NCI-H524 treated with DMSO at 0.1 percent for 48 hours (cell line): ENCODE results near the gene CAMTA2.

ENCODE experiments used
- DNase-seq: peaks from one replicate; lab custom pipeline; 2025; lab: John Stamatoyannopoulos, UW

CAMTA2 gene

DNA sequence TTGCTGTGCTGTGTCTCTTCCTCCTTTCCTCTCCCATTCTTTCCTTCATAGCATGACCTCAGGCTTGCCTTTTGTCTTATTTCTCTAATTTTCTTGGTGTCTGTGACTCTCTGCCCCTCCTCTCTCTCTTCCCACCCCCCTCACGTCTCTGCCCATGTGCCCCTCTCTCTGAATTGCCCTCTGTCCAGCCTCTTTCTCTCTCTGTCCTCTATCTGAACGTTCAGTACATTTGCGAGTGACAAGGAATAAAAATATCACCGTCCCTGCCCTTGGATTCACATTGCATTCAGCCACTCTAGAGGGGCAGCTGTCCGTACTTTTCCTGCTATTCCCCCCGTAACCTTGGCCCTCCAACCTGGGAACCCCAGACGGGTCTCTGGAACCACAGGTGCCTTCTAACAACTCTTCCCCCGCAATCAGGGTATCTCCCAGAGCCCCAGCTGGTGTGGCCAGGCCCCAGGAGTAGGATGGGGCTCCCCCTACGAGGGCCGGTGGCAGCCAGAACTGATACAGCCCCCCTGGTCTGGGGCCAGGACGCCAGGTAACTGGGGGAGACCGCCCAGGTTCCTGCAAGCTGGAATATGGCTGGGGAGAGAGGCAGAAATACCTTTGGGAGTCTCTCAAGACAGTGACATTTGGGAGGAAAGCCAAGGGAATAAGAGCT, 12.1 kb upstream of the CAMTA2 start:
- DNase-seq: no peak

DNA sequence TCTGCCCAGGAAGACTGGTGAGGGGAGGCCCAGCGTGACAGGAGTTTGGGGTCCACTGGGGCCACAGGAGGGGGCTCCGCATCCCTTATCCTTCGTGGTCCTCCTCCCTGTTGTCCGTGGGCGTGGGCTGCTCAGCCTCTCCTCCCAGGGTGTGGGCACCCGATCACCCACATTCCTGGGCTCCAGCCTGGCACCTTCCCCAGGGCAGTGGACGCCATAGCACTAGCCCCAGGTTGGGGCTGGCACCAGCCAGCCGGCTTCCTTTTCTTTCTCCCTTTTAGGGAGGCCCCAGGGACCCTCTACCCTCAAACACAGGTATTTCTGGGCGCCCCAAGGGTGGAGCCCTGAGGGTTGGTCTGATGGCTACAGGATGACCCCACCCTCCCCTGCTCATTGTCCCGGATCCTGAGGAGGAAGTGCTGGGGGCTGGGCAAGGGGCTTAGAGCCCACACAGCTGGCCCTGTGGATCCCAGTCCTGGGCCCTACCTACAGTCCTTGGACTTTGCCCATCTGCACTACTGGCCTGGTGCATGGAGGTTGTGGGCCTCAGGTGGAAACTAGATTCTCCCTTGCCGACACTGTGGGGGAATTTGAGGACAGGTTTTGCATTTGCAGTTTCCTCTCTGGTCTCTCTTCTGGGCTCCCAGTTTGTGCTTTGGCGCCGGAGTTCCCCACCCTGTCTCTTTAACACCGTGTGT, 11.4 kb upstream of the CAMTA2 start:
- DNase-seq: no peak

DNA sequence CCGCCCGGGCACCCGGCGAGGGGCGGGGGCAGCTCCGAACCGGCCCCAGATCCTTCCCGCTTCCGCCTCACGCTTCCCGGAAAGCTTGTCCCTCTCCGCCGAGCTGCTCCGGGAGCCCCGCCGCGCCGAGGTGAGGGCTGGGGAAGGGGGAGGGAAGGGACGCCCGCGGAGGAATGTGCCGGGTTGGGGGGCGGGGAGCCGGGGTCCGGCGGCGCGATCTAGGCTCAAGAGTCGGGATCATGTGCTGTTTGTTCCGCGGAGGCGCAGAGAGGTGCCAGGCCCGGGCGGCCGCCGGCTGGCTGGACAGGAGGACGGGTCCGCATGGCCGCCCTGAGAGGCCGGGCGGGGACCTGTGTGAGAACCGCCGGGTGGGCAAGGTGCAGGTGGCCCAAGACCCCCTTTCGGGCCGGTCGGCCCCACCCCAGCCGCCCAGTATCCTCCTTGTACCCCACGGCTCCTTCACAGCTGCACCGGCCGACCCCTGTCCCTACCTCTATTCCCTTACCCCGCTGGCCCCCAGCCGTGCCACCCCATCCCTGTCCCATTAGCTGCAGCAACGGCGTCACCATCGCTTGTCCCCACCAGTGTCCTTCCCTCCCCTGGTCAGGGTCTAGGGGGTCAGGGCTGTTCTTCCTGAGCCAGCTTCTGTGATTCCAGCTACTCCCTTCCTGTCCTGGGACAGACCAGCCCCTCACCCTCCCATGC, 10.7 kb upstream of the CAMTA2 start:
- no peak for DNase-seq

DNA sequence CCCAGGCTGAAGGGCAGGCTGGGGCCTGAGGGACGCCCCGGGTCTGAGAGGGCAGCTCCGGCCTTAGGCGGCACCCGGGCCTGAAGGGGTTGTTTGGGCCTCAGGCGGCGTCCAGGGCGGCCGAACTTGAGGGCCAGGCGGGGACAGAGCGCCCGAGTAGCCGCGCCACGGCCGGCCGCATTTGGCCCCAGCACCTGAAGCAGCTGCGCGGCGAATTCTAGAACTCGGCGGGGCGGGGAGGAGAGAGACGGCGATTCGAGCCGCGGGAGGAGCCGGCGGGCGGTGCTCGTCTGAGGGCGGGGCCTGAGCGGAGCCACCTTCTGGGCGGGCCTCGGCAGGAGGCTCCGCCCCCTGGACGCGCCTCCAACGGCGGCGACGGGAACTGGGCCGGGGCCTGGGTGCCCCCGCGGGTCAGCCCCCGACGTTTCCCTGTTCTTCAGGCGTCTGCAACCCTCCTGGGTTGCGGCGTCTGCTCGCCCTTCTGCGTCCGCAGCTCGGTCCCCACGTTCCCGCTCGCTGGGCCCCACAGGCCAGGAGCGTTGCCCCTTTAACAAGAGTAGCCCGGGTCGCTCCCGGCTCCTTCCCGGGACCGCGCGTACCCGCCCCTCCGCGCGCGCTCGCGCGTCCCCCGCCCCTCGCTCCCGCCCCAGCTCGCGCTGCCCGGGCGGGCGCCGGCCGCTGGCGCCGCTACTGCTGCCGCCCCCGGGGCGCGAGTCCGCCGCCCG, 10.0 kb upstream of the CAMTA2 start, which contains the start of the genes INCA1 and KIF1C:
INCA1 (minus strand) TSS at position 221 of the 725 bp plus-strand sequence. CDS start 3,085 bp downstream, outside the sequence.
KIF1C (plus strand) TSS at position 649 of the 725 bp plus-strand sequence. CDS start 2,297 bp downstream, outside the sequence.
- DNase-seq: no peak

DNA sequence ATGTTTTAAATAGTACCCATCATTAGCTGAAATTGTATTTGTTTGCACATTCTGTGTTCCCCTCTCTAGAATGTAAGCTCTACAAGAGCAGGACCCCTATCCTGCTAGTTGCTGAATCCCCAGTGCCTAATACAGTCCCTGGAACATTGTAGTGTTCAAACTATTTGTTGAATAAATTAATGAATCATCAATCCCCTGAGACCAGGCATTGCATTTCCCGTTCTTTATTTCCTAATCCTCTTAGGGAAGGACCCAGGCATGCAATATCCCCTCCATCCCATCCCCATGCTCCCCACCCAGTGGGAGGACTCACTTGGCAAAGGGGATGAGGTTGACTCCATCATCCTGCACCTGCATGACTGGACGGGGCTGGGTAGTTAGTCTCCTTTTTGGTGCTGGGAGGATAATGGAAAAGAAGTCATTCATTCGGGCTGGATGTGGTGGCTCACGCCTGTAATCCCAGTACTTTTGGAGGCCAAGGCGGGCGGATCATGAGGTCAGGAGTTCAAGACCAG, 6.7 kb upstream of the CAMTA2 start:
- DNase-seq: no peak

DNA sequence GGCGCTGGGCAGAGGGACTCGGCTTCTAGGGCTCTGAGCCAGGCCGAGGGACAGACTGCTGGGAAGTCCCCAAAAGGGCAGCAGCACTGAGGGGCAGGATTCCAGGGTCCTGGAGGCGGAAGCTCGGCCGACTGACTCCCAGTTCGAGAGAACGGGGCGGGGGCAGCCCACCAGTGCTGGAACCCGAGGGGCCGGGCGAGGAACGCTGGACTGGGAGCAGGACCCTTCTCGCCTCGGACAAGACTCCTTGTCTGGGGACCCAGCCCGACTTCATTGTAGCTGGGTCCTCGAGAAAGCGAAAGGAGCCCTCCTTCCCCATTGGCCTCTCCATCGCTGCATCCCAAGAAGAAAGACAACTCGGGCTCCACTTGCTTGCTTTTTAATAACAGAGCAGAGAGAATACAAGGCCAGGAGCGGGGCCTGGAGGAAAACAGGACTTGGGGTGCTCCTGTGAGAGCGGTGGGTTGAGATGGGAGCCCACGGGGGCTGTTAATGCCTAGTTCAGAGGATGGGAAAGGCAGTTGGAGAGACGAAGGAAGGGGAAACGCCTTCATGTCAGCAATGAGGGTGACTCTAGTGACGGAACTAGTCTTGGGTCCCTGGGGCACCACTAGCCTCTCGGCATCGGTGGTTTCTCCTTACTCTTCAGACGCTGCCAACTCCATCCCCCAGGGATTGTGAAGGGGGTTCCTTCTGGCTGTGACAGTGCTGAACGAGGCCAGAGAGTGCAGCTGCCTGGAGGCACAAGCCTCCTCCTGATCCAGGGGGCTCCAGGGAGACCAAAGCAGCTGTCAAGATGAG, 492 bp upstream of the CAMTA2 start:
- DNase-seq: no peak

DNA sequence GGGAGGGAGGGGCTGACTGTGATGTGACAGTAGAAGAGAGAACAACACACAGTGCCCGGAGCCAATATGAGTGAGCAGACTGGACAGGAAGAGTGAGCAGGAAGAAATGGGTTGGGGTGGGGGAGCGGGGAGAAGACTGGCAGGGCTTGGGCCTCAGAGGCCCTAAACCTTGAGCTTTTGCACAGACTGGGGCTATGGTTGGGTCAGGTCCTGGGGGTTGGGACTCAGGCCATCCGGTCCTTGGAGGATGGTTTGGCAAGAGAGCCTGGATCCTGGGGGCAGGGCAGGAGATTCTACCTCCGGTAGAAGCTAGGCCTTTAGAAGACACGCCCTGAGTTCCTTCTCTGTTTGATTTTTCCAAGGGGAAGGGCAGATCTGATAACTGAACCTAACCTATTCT, 1.1 kb downstream of the CAMTA2 start:
- DNase-seq: no peak

DNA sequence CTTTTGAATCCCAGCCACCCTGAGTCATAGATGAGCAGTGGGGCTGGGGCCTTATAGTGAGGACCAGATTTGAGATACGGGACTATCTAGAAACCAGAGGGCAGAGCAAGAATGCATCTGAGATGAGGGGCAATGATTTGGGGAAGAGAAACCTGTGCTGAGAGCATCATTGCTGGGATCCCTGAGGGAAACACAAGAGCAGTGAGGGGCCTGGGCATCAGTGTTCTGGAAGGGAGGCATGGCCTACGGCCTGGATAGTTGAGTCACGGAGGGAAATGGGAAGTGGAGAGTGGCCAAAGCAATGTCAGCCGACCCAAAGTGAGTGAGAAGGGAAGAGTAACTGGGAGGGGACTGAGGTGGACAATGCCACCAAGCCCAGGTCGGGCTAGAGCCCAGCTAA, 5.2 kb downstream of the CAMTA2 start:
- no peak for DNase-seq

DNA sequence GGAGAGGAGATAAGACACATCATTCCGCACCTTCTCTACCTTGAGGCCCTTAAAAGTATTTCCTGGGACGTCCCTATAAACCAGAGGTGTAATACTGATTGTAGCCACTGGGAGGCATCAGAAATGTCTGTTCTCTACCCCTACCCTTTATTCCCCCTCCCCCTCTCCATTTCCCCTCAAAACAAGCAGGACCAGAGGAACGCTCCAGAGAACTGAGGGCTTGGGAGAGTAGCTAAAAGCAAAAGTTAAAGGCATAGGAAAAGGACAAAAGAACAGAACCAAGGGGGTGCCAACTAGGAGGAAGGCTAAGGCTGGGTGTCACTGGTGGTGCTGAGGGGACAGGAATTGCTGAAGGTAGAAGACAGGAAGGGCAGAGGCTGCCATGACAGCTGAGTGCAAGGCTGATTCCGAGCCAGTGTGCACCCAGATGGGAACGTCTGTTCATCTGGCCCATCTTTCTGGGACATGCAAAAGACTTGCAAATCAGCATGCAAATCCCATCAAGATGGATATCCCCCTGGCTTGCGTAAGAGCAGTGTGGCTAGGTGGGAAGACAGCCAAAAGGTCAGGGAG, 6.7 kb downstream of the CAMTA2 start:
- DNase-seq: no peak

DNA sequence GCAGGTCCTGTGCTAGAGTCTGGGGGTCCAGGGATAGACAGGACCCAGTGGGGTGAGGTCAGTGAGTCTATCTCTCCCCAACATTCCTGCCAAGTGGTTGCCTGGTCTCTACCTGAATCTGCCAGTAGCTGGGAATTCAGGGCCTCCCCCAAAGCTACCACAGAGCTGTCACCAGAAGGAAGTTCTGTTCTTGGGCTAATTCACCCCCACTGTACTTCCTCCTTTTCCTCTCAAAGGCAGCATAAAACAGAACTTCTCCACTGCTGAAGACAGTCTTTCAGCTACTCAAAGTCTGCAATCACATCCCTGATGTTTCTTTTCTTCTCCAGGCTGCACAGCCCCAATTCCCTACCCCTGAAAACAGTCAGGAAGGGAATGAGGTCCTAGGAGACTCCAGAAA, 8.7 kb downstream of the CAMTA2 start:
- DNase-seq: no peak

DNA sequence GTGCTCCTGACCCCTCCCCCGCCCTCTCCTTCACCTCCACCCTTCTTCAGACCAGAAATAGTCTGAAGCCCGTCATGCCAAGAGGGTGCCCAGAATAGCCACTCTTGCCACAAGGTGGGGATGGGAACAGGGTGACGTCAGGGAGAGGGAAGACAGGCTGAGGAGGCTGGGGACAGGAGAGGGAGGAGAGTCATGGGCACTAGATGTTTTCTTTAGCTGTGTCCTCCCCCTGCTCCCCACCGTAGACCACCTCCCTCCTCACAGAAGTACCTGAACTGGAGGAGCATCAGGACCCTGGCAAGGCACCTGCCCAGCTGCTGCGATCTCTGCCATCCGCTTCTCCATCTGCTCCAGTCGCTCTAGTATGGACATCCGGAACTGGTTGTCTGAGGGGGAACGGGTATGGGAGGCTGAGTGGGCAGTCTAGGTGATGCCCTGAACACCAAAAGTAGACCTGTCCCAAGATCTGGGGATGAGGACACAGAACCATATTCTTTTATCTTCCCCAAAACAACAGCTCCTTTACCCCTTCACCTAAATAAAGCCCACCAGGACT, 13.3 kb downstream of the CAMTA2 start:
- no peak for DNase-seq

DNA sequence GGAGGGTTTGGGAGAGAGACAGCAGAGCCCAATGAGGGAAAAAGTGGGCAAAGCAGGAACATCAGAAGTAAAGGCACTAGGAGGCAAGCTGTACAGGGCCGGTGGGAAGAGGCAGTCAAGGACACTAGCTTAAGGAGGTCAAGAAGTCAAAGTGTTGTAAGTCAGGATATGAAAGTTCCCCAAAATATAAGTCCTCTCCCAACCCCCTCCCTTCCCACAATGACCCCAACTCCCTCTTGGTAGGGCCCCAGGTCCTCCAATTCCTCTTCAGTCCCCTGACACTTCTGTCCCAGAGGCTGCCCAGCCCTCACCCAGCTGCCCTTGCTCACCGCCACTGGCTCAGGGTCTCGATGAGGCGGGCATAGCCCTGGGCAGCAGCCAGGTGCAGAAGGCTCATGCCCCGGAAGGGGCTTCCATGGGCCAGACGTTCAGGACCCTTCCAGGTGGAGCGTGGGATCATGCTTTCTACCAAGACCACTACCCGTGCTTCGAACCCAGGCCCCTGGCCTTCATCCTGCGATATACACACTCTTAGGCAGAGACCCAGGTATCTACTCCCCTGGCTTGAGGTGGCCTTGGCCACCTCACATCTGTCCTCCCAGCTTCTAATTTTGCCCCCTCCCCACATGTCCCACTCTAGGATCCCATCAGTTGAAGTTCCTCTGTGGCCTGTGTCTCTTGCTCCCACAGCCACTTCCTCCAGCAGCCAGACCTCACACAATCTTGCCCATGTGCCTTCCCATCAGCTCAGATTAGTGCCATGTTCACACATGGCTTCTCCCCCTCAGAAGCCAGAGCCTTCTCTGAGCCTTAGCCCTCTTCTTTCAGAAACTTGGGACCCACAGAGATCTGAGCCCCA, 14.0 kb downstream of the CAMTA2 start:
- DNase-seq: no peak

DNA sequence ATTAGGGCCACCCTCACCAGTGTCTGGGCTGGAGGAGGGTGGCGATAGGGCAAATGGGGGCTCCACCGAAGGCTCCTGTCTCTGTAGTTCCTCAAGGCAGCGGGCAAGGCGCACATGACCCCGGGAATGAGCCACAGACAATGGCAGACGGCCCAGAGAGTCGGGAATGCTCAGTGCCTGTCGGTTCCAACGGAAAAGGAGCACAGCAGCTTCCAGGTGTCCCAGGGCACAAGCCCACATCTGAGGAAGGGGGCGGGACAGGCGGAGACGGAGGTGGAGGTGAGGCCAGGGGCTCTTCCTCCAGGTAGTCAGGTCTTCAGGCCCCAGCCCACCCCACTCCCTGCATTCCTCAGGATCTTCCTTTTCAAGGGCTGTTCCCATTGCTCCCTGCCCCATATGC, 14.7 kb downstream of the CAMTA2 start:
- DNase-seq: no peak

DNA sequence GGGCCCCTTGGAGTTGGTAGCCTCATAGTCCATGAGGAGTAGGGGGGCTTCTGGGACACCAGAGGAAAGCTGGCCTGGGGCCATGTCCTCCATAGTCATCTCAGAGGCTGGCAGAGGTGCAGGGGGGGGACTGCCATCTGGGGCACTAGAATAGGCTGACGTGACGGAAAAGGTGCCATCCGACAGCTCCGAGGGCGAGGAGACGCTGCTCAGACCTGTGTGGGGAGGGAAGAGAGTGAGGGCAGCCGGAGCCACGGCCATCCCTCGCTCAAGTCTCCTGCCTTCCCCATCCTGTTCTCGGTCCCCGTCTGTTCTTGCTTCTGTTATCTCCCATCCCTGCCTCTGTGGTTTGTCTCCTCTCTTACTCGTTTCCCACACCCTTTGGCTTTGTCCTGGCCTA, 15.2 kb downstream of the CAMTA2 start:
- DNase-seq: no peak

DNA sequence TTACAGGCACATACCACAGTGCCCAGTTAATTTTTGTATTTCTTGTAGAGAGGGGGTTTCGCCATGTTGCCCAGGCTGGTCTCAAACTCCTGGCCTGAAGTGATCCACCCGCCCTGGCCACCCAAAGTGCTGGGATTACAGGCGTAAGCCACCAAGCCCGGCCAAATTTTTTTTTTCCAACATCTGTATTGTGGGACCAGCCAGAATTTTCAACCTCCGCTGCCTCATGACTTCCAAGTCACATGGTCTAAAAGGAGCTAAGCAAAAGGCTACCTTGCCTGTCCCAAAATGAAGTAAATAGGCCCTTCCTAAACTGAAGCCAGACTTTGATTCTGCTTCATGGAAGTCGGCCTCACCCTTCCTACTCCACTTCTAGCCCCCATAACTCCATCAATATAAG, 15.6 kb downstream of the CAMTA2 start:
- no peak for DNase-seq

DNA sequence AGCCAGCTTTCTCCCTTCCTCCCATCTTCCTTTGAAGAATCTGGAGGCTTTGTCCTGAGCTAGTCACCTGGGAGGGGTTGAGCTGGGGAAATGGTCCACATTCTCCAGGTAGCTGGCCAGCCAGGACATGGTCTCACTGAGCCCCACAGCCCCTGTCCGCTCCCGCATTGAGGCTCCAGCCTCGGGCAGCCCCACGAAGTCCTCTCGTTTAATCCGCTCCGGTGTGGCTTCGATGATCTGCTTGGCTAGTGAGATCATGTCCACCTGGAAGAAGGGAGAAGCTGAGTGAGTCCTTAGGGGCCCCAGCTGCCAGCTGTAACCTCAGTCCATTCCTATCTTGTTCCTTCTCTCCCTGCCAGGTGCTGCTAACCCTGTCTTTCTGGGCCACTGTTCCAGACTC, 17.2 kb downstream of the CAMTA2 start:
- no peak for DNase-seq

DNA sequence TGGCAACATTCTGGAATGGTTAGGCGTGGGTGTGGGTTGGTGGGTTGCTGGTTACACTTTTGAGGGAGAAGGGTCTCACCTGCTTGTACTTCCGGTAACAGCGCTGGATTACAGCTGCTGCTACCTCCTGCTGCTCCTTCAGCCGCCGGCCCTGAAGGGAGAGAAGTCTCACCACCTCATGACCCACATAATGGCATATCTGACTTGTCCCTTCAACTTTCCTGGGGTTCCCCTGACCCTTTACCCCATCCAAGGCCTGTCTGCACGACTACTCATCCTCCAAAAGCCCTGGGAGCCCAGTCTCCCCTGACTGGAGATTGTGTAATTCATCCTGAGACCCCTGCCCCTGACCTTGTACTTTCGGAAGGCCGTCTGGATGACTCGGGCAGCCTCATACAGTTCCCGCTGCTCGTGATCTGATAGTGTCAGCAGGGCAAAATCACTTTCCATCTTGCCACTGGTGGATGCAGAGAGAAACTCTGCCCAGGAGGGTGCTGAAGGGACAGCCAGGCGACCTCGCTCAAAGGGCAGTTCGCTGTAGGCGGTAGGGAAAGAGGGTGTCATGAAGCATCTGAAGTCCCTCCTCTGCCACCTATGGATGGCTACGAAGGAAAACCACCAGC, 17.8 kb downstream of the CAMTA2 start:
- no peak for DNase-seq

DNA sequence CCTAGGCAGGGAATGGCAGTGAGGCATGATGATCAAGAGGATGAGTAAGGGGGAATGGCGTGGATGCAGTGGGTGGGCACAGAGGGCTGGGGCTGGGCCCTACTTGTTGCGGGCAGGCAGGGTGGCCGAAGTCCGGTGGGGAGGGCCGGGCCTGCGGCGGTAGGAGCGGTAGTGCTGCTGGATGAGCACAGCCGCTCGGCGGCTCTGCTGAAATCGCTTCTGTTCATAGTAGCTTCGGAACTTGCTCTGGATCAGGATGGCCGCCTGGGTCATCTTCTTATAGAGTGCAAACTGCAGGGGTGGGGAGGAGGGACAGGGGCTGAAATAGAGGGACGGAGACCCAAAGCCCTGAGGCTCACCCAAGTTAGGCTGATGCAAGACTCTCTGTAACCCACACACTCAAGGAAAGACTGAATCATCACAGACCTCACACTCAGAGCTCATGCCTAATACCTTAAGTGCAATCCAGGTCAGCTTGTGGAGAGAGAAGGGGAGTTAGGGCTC, 18.4 kb downstream of the CAMTA2 start:
- no peak for DNase-seq

DNA sequence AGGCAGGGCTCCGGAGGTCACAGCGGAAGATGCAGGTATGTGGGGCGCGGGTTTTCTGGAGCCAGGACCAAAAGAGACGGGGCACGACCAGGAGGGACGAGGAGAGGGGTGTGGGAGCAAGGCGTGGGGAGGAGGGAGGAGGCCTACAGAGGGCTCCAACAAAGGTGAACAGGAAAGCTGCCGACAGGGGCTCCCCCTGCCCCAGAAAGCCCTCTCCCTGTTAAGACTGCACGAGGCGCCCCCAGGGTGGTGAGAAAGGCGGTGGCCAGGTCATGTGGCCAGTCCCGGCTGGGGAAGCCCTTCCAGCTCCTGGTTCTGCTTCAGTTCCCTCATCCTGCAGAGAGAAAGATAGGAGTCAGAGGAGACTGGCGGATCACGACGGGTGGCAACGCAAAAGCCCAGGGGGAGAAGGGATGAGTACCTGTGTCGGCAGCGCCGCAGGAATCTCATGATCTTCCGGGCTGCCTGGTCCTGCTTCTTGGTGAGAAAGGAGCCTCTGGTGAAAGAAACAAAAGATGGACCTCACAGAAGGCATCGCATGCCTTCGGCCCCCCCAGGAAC, 18.9 kb downstream of the CAMTA2 start:
- no peak for DNase-seq
